OCI-LY3 (cell line): ENCODE results near the gene STARD13.

Experiments used
- CTCF ChIP-seq: fragments of 200-600, 300-600 bp; sonication (generic); IDR thresholded peaks from 2 replicates; pipeline ENCODE4 v1.5.1; 2014; ENCODE audit warnings: antibody characterized with exemption, low read length, low read depth
- EZH2phosphoT487 ChIP-seq: fragments of 200-600 bp; shearing (Covaris generic); IDR thresholded peaks from 2 replicates; pipeline ENCODE4 v1.6.1; 2018; ENCODE audit warnings: antibody characterized with exemption, mixed run types, low read depth

GRCh38 chr13:33277037-33277740, 8.4 kb downstream of the STARD13 start:
- TF ChIP-seq EZH2phosphoT487 (no peak), CTCF (no peak)
